ENCODE results near the gene CACNA1G.

DNA sequence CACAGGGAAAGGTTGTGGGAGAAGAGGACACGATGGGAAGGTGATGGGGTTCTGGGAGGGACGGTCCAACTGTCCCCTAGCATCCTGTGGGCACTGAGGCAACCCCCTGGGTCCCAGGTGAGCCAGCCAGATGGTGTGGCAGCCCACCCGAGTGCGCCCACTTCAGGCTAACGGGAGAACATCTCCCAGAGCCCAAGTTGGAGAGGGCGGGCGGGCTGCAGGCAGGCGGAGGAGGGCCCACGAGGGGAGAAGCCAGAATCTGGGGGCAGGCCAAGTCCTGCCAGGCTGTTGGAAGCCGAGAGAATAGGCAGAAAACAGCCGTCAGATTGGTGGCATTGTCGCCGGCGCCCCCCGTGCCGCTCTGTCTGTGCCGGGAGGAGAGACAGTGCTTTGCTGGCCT is 60.3 kb downstream of the CACNA1G start:
- TF ChIP-seq, protein P1, sequence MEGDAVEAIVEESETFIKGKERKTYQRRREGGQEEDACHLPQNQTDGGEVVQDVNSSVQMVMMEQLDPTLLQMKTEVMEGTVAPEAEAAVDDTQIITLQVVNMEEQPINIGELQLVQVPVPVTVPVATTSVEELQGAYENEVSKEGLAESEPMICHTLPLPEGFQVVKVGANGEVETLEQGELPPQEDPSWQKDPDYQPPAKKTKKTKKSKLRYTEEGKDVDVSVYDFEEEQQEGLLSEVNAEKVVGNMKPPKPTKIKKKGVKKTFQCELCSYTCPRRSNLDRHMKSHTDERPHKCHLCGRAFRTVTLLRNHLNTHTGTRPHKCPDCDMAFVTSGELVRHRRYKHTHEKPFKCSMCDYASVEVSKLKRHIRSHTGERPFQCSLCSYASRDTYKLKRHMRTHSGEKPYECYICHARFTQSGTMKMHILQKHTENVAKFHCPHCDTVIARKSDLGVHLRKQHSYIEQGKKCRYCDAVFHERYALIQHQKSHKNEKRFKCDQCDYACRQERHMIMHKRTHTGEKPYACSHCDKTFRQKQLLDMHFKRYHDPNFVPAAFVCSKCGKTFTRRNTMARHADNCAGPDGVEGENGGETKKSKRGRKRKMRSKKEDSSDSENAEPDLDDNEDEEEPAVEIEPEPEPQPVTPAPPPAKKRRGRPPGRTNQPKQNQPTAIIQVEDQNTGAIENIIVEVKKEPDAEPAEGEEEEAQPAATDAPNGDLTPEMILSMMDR (IDR thresholded peaks at IDR 0.05): no peak
- TF ChIP-seq POLR2A (IDR thresholded peaks at IDR 0.05) (no peak), POLR2AphosphoS5 (IDR thresholded peaks at IDR 0.05) (no peak)

Data from prostate gland (tissue), 2 donors.